DOHH2 (cell line): ENCODE results near the gene PLXNA2.

ENCODE experiments used
- H3F3A ChIP-seq: fragments of 200-600 bp; sonication (generic), shearing (Covaris generic); 2 replicates; pipeline ENCODE4 v1.6.0; 2016; ENCODE audit warnings: antibody characterized with exemption, mild to moderate bottlenecking; ENCODE audit not compliant: control insufficient read depth, insufficient read depth
- H3K27ac ChIP-seq: fragments of 200-600 bp; sonication (generic); 2 replicates; pipeline ENCODE4 v1.5.1; 2014; ENCODE audit warnings: low read depth, mild to moderate bottlenecking, low read length, moderate library complexity
- H3K27me3 ChIP-seq: fragments of 200-600 bp; sonication (generic); 2 replicates; pipeline ENCODE4 v1.6.1; 2014; ENCODE audit warnings: mild to moderate bottlenecking, low read length, mixed read lengths; ENCODE audit not compliant: control insufficient read depth
- H3K36me3 ChIP-seq: fragments of 200-600 bp; sonication (generic); 2 replicates; pipeline ENCODE4 v1.6.1; 2014; ENCODE audit warnings: mild to moderate bottlenecking, low read length, moderate library complexity, mixed read lengths; ENCODE audit not compliant: control insufficient read depth
- H3K4me1 ChIP-seq: fragments of 200-600 bp; sonication (generic); 2 replicates; pipeline ENCODE4 v1.6.1; 2014; ENCODE audit warnings: mild to moderate bottlenecking, low read length, mixed read lengths; ENCODE audit not compliant: control insufficient read depth
- H3K4me2 ChIP-seq: fragments of 200-600 bp; sonication (generic); 2 replicates; pipeline ENCODE4 v1.6.0; 2014; ENCODE audit warnings: mild to moderate bottlenecking, low read length, moderate library complexity
- H3K4me3 ChIP-seq: fragments of 200-600 bp; sonication (generic); 2 replicates; pipeline ENCODE4 v1.5.1; 2014; ENCODE audit warnings: mild to moderate bottlenecking, low read length, mixed read lengths
- H3K79me2 ChIP-seq: fragments of 200-600 bp; sonication (generic); 2 replicates; pipeline ENCODE4 v1.6.1; 2014; ENCODE audit warnings: mild to moderate bottlenecking, low read length, mixed read lengths; ENCODE audit not compliant: control insufficient read depth
- H3K9me2 ChIP-seq: fragments of 200-600 bp; sonication (generic); replicated peaks from 2 replicates; pipeline ENCODE4 v1.6.1; 2014; ENCODE audit warnings: mild to moderate bottlenecking, low read length, mixed read lengths; ENCODE audit not compliant: control insufficient read depth
- H3K9me3 ChIP-seq: fragments of 200-600 bp; sonication (generic); 2 replicates; pipeline ENCODE4 v1.6.1; 2014; ENCODE audit warnings: antibody characterized with exemption, low read length, mixed read lengths; ENCODE audit not compliant: control insufficient read depth, insufficient read depth
- H4K20me1 ChIP-seq: fragments of 200-600 bp; sonication (generic); 2 replicates; pipeline ENCODE4 v1.6.0; 2014; ENCODE audit warnings: low read depth, mild to moderate bottlenecking, antibody characterized with exemption, low read length, moderate library complexity; ENCODE audit not compliant: control insufficient read depth, insufficient read depth
- CTCF ChIP-seq: fragments of 200-600 bp; sonication (generic); IDR thresholded peaks from one replicate; pipeline ENCODE4 v1.5.1; 2014; ENCODE audit warnings: antibody characterized with exemption, mild to moderate bottlenecking, low read depth, low read length; ENCODE audit not compliant: poor library complexity, severe bottlenecking
- EZH2phosphoT487 ChIP-seq: fragments of 200-600 bp; sonication (generic); IDR thresholded peaks from 2 replicates; pipeline ENCODE4 v1.6.1; 2017; ENCODE audit warnings: borderline replicate concordance, mild to moderate bottlenecking, antibody characterized with exemption, low read length, moderate library complexity, mixed read lengths

The PLXNA2 gene

DNA sequence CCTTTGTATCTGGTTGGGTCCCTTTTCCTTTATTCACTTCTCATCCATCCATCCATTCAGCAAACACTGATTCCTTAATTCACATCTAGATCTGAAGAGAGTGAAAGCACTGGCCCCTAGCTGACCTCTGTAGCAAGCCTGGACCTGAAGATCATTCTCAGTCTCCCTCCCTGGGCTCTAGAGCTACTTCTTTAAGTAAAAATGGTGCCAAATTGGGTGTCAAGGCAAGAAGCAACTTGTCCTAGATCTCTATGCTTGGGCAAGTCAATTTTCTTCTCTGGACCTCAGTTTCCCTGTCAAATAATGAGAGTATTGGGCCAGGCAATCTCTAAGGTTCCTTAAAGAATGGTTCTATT is 36.1 kb downstream of the PLXNA2 start:
- Histone ChIP-seq H3K4me1 (no peaks in the 10 kb centered on the region), H4K20me1 (no peaks in the 10 kb centered on the region), H3K36me3 (no peaks in the 10 kb centered on the region), H3K9me3 (no peaks in the 10 kb centered on the region), H3F3A (no peaks in the 10 kb centered on the region), H3K27me3 (no peaks in the 10 kb centered on the region), H3K9me2 (no peaks in the 10 kb centered on the region), H3K79me2 (no peaks in the 10 kb centered on the region), H3K27ac (no peak overlapping the region), H3K4me2 (no peak overlapping the region), H3K4me3 (no peak overlapping the region)
- TF ChIP-seq CTCF, result no peak
- TF ChIP-seq EZH2phosphoT487, result no peak

GRCh38 chr1:208207388-208208131 is 36.6 kb downstream of the PLXNA2 start:
- no peak for TF ChIP-seq EZH2phosphoT487
- no peak for TF ChIP-seq CTCF
- Histone ChIP-seq H3K36me3 (no peaks in the 10 kb centered on the region), H3F3A (no peaks in the 10 kb centered on the region), H3K9me3 (no peaks in the 10 kb centered on the region), H3K27me3 (no peaks in the 10 kb centered on the region), H3K27ac (no peak overlapping the region), H4K20me1 (no peaks in the 10 kb centered on the region), H3K4me3 (no peak overlapping the region), H3K4me2 (no peak overlapping the region), H3K9me2 (no peaks in the 10 kb centered on the region), H3K79me2 (no peaks in the 10 kb centered on the region), H3K4me1 (no peaks in the 10 kb centered on the region)

DNA sequence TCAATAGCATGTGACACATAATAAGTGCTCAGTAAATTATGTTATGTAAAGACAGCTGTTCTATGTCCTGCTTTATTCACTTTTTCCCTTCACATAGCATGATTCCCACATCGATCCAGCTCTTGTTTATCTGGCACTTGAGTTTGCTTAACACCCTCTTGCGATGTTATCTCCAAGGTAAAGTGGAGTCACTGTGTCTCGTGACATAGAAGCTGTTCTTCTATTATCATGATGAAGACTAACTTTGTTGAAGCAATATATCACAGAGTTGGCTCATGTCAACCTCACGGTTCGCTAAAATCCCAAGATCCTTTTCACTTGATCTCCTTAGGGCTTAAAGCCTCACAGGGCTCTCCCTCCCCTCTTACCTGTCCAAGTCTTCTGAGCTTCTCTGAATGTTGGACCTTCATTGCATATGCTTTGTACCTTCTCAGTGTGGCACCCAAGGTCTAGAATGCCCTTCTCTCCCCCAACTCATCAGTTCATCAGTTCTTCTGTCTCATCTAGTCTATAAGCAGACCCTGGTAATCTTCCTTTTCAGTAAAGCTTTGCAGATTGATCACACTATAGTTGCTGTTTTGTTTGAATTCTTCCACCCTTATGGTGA is 38.0 kb downstream of the PLXNA2 start:
- no peak overlapping the region for H3K27ac ChIP-seq
- no peaks in the 10 kb centered on the region for H3K36me3 ChIP-seq
- no peaks in the 10 kb centered on the region for H3K9me3 ChIP-seq
- no peaks in the 10 kb centered on the region for H3K79me2 ChIP-seq
- no peak for TF ChIP-seq EZH2phosphoT487
- TF ChIP-seq CTCF, result no peak
- no peaks in the 10 kb centered on the region for H3K4me1 ChIP-seq
- no peaks in the 10 kb centered on the region for H3K9me2 ChIP-seq
- H3K27me3 ChIP-seq, result no peaks in the 10 kb centered on the region
- no peak overlapping the region for H3K4me2 ChIP-seq
- no peak overlapping the region for H3K4me3 ChIP-seq
- H4K20me1 ChIP-seq, result no peaks in the 10 kb centered on the region
- no peaks in the 10 kb centered on the region for H3F3A ChIP-seq
